HepG2 (cell line): ENCODE results near the gene SECTM1. TPM values are rescaled to one million over a fixed set of nuclear protein-coding genes. Genes with fewer than 3 reads are reported as not detected.

ENCODE experiments used
- AGO1 ChIP-seq: fragments of 200-400 bp; formaldehyde crosslinking; IDR thresholded peaks from 2 replicates; pipeline ENCODE4 v1.6.1; 2017; ENCODE audit warnings: mild to moderate bottlenecking, low read depth, low read length, moderate library complexity; ENCODE audit not compliant: poor library complexity, severe bottlenecking
- CREB1 ChIP-seq, 2 experiments: fragments of 450-650 bp in 1 of 2; IDR thresholded peaks; 2 replicates each; pipeline ENCODE4 v1.6.1; 2016 to 2017; ENCODE audit warnings: control low read depth in 1 of 2, mild to moderate bottlenecking in 1 of 2, missing compliant biosample characterization in 1 of 2, missing genetic modification characterization in 1 of 2
- JUN ChIP-seq: sonication (generic); formaldehyde crosslinking; IDR thresholded peaks from 2 replicates; pipeline ENCODE4 v1.4.0; 2020; ENCODE audit warnings: mild to moderate bottlenecking, missing genetic modification reagents
- NR2F1 ChIP-seq, 2 experiments: fragments of 450-650 bp in 1 of 2; formaldehyde crosslinking in 1 of 2; IDR thresholded peaks; 2 replicates each; pipeline versions ENCODE4 v1.5.0 to v1.6.1; 2016 to 2020; ENCODE audit warnings: mild to moderate bottlenecking in 1 of 2, missing compliant biosample characterization in 1 of 2, missing genetic modification reagents in 1 of 2, moderate library complexity in 1 of 2
- ZBTB3 ChIP-seq: sonication (generic); formaldehyde crosslinking; IDR thresholded peaks from 2 replicates; pipeline ENCODE4 v1.4.0; 2020; ENCODE audit warnings: low read depth, mild to moderate bottlenecking, moderate library complexity, missing genetic modification reagents, borderline replicate concordance
- ZFP90 ChIP-seq: sonication (generic); formaldehyde crosslinking; IDR thresholded peaks from 2 replicates; pipeline ENCODE4 v1.8.0; 2022; ENCODE audit warnings: missing genetic modification reagents, mild to moderate bottlenecking, inconsistent platforms, borderline replicate concordance
- ZMYM2 ChIP-seq: sonication (generic); formaldehyde crosslinking; IDR thresholded peaks from 2 replicates; pipeline ENCODE4 v1.8.0; 2022; ENCODE audit warnings: mild to moderate bottlenecking, missing genetic modification reagents
- ZNF138 ChIP-seq: sonication (generic); formaldehyde crosslinking; IDR thresholded peaks from 2 replicates; pipeline ENCODE4 v1.5.0; 2020; ENCODE audit warnings: mild to moderate bottlenecking, low read depth, missing genetic modification reagents
- ZNF230 ChIP-seq: sonication (generic); formaldehyde crosslinking; IDR thresholded peaks from 2 replicates; pipeline ENCODE4 v1.4.0; 2020; ENCODE audit warnings: mild to moderate bottlenecking, missing genetic modification reagents
- ZNF292 ChIP-seq: sonication (generic); formaldehyde crosslinking; IDR thresholded peaks from 2 replicates; pipeline ENCODE4 v1.8.1; 2022; ENCODE audit warnings: mild to moderate bottlenecking, low read depth, missing genetic modification reagents, borderline replicate concordance
- ZSCAN22 ChIP-seq: sonication (generic); formaldehyde crosslinking; IDR thresholded peaks from 2 replicates; pipeline ENCODE4 v1.4.0; 2020; ENCODE audit warnings: mild to moderate bottlenecking, missing genetic modification reagents
- polyA plus RNA-seq, 8 experiments: library from polyadenylated mRNA; depleted of rRNA in 3 of 8; stranded (reverse) in 7 of 8; unstranded in 1 of 8; fragments of >200 nt; fragmentation: Illumina TruSeq in 4 of 8; extraction: Trizol in 4 of 8; gene quantifications; 2 replicates each; pipeline versions ENCODE4 v1.2.1 to v1.2.3, GENCODE V29; 2011 to 2016; ENCODE audit warnings: low read depth in 4 of 8, missing spikeins in 1 of 8, mixed read lengths in 1 of 8; ENCODE audit not compliant: insufficient read depth in 1 of 8
- total RNA-seq, 5 experiments: library from RNA; depleted of rRNA; stranded (reverse); fragments of >200 nt; fragmentation: Illumina TruSeq; extraction: Trizol; gene quantifications; 2 replicates each; pipeline ENCODE4 v1.2.3, GENCODE V29; 2016; ENCODE audit warnings: low read depth in 1 of 5
- TF ChIP-seq, protein P1 (sequence below), 2 experiments: fragments of 450-650 bp in 1 of 2; sonication (generic) in 1 of 2; formaldehyde crosslinking in 1 of 2; IDR thresholded peaks; 2 replicates each; pipeline versions ENCODE4 v1.6.1 to v1.8.0; 2016 to 2022; ENCODE audit warnings: antibody characterized with exemption in 1 of 2, mild to moderate bottlenecking in 1 of 2, missing genetic modification reagents in 1 of 2

Gene SECTM1
- total and polyA plus RNA-seq, 2 of the 13 experiments (the other 11 are each of a cell fraction or from before 2014, with no cell fraction given): 3.5 to 5.3 TPM

GRCh38 chr17:82292251-82293154 lies 41.1 kb downstream of the SECTM1 start (continued):
- TF ChIP-seq, protein P1, sequence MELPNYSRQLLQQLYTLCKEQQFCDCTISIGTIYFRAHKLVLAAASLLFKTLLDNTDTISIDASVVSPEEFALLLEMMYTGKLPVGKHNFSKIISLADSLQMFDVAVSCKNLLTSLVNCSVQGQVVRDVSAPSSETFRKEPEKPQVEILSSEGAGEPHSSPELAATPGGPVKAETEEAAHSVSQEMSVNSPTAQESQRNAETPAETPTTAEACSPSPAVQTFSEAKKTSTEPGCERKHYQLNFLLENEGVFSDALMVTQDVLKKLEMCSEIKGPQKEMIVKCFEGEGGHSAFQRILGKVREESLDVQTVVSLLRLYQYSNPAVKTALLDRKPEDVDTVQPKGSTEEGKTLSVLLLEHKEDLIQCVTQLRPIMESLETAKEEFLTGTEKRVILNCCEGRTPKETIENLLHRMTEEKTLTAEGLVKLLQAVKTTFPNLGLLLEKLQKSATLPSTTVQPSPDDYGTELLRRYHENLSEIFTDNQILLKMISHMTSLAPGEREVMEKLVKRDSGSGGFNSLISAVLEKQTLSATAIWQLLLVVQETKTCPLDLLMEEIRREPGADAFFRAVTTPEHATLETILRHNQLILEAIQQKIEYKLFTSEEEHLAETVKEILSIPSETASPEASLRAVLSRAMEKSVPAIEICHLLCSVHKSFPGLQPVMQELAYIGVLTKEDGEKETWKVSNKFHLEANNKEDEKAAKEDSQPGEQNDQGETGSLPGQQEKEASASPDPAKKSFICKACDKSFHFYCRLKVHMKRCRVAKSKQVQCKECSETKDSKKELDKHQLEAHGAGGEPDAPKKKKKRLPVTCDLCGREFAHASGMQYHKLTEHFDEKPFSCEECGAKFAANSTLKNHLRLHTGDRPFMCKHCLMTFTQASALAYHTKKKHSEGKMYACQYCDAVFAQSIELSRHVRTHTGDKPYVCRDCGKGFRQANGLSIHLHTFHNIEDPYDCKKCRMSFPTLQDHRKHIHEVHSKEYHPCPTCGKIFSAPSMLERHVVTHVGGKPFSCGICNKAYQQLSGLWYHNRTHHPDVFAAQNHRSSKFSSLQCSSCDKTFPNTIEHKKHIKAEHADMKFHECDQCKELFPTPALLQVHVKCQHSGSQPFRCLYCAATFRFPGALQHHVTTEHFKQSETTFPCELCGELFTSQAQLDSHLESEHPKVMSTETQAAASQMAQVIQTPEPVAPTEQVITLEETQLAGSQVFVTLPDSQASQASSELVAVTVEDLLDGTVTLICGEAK (IDR thresholded peaks at IDR 0.05): no peak
- TF ChIP-seq, protein P1 (CRISPR knock-in tag; IDR thresholded peaks at IDR 0.05): peak; percentile 11; the same call in 1 of the 2 replicates
- TF ChIP-seq AGO1 (peak; percentile 86), ZFP90 (CRISPR knock-in tag) (peak; percentile 77), ZNF138 (no peak), CREB1 (IDR thresholded peaks at IDR 0.05) (peak; percentile 61; the same call in 1 of the 2 replicates), CREB1 (CRISPR knock-in tag; IDR thresholded peaks at IDR 0.05) (no peak; the same call in 1 of the 2 replicates), ZMYM2 (CRISPR knock-in tag) (peak; percentile 32; the same call in 1 of the 2 replicates), ZNF230 (CRISPR knock-in tag) (peak; percentile 74; the same call in 1 of the 2 replicates), ZSCAN22 (CRISPR knock-in tag) (no peak), JUN (CRISPR knock-in tag) (peak; percentile 38; the same call in 1 of the 2 replicates), ZBTB3 (CRISPR knock-in tag) (no peak; the same call in 1 of the 2 replicates), ZNF292 (CRISPR knock-in tag) (no peak), NR2F1 (CRISPR knock-in tag; IDR thresholded peaks at IDR 0.05) (peak in 1 of 2 experiments; percentile 43; a peak in 1 of 4 replicates)
